VCaP (cell line): ENCODE results near the gene PANK4.

Experiments
- H3K27ac ChIP-seq: fragments of 450-650 bp; 2 replicates; pipeline ENCODE4 v1.5.1; 2017
- CTCF ChIP-seq: fragments of 450-650 bp; conservative IDR thresholded peaks from 2 replicates; pipeline ENCODE4 v1.5.1; 2017; ENCODE audit warnings: mild to moderate bottlenecking, moderate library complexity

Gene PANK4

DNA sequence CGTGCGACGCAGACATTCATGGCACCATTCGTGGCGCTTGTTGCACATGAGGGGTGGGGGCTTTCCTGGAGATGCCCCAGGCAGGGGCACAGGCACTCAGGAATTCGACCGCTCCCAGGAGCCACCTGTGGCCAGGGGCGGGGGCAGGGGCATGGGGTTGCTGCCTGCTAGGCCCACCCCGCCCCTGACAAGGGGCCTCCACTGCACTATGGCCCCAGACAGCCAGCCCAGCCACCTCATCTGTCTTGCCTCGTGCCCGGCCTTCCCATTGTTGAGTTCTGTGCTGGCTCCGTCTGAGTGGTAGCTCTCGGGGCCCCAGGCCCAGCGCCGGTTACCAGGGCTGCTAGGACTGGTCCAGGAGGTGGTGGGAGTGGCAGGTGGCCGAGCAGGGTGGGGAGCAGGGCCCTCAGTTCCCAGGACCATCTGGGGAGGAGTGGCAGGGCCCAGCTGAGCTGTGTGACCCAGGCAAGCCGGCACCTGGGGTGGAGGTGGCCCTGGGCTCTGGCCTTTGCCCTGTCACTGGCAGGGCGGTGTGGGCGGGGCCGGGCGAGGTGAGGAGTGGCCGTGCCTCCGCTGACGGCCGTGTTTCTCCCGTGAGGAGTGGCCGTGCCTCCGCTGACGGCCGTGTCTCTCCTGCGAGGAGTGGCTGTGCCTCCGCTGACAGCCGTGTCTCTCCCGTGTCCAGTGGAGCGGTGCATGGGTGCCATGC, 48.5 kb downstream of the PANK4 start:
- H3K27ac ChIP-seq = peak overlapping the region; percentile 98
- TF ChIP-seq CTCF = no peak

GRCh38 chr1:2477309-2477708, 49.1 kb downstream of the PANK4 start:
- no peak for TF ChIP-seq CTCF

GRCh38 chr1:2476061-2476999, 50.1 kb downstream of the PANK4 start, which contains the start of gene PLCH2:
Gene PLCH2 (plus strand): TSS chr1:2476289. CDS start chr1:2476589, 300 bp downstream.
- TF ChIP-seq CTCF = no peak
- H3K27ac ChIP-seq = no peak within 1 kb of the TSS

More at GRCh38 chr1:2477309-2477708, 49.1 kb downstream of the PANK4 start:
- H3K27ac ChIP-seq = no peak overlapping the region

DNA sequence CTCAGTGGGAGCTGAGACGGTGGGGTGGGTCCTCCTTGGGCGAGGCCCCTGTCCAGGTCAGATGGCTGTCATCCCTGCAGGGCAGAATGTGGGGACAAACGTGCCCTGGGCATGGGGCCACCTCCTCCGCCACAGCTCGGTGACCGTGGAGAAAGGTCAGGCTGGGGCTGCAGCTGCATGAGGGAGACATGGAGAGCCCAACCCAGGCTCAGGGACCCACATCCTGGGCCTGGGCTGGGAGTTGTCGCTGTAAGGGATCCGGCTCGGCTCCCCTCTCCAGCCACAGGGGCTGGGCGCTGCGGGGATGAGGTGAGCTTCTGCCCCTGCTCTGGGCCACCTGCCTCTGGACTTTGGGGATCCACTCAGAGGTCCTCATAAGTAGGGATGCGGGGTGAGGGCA, 50.8 kb downstream of the PANK4 start:
- no peak overlapping the region for H3K27ac ChIP-seq
- TF ChIP-seq CTCF = no peak

GRCh38 chr1:2474933-2475371, 51.4 kb downstream of the PANK4 start:
- H3K27ac ChIP-seq = no peak overlapping the region
- TF ChIP-seq CTCF = no peak

- H3K27ac ChIP-seq = no peak overlapping the region
- no peak for TF ChIP-seq CTCF
These were observed 52.1 kb downstream of the PANK4 start for GRCh38 chr1:2474104-2474844.

GRCh38 chr1:2473198-2473597, 53.2 kb downstream of the PANK4 start:
- TF ChIP-seq CTCF = no peak
- no peak overlapping the region for H3K27ac ChIP-seq
